ENCODE measurements around the gene CALHM6. TPM values are rescaled to one million over a fixed set of nuclear protein-coding genes. Genes with fewer than 3 reads are reported as not detected.

The CALHM6 gene
- total and polyA plus RNA-seq, 2 of the 8 experiments (the other 6 are each of a cell fraction or from before 2014, with no cell fraction given): 0.93 to 1.8 TPM

GRCh38 chr6:116507324-116507723 lies 46.1 kb downstream of the CALHM6 start (continued):
- TF ChIP-seq TAF1 (IDR thresholded peaks at IDR 0.05; ENCODE audit: low read depth, low read length) (no peak), SP2 (IDR thresholded peaks at IDR 0.05; ENCODE audit: low read length) (no peak)

- H3K4me2 ChIP-seq (ENCODE audit: insufficient read depth in 1 of 2, low read depth in 2 of 2, low read length in 2 of 2): no peak overlapping the region
- no peaks in the 10 kb centered on the region for H3K9me3 ChIP-seq (ENCODE audit: insufficient read depth in 2 of 2, low read depth in 1 of 2, low read length in 1 of 2)
- no peak overlapping the region for H3K14ac ChIP-seq (ENCODE audit: insufficient read length)
- no peaks in the 10 kb centered on the region for H4K20me1 ChIP-seq (replicated peaks in 1 of 2; ENCODE audit: control insufficient read depth in 1 of 2, insufficient read depth in 2 of 2, low read length in 2 of 2)
- H3K23ac ChIP-seq (ENCODE audit: insufficient read length): no peak overlapping the region
- no peak overlapping the region for H2BK120ac ChIP-seq (replicated peaks; ENCODE audit: low read depth, low read length)
- no peak overlapping the region for H3K4me3 ChIP-seq (ENCODE audit: extremely low read depth in 1 of 4, insufficient read depth in 2 of 4, low read depth in 3 of 4, low read length in 4 of 4)
- no peaks in the 10 kb centered on the region for H3K23me2 ChIP-seq (ENCODE audit: low read depth, low read length)
- H2BK20ac ChIP-seq (ENCODE audit: low read length): no peak overlapping the region
- H4K91ac ChIP-seq (replicated peaks; ENCODE audit: insufficient read length, low read length): no peak overlapping the region
- no peak overlapping the region for H4K8ac ChIP-seq (ENCODE audit: extremely low read depth, insufficient read depth, low read length)
- H2BK5ac ChIP-seq (ENCODE audit: low read depth, low read length): no peak overlapping the region
- no peak overlapping the region for H2AK5ac ChIP-seq (ENCODE audit: low read depth, low read length)
- H3K27me3 ChIP-seq (replicated peaks in 1 of 4; ENCODE audit: control insufficient read depth in 3 of 4, extremely low read depth in 1 of 4, insufficient read depth in 3 of 4, low read length in 3 of 4): no peaks in the 10 kb centered on the region
- H2BK12ac ChIP-seq (ENCODE audit: low read depth, low read length): no peak overlapping the region
- H3K79me2 ChIP-seq (ENCODE audit: control insufficient read depth in 1 of 2, insufficient read depth in 2 of 2, low read length in 2 of 2): no peaks in the 10 kb centered on the region
- H3K27ac ChIP-seq (ENCODE audit: low read depth, low read length): no peak overlapping the region
- FAIRE-seq: no peak
- no peak overlapping the region for H2AFZ ChIP-seq (ENCODE audit: low read length)
- H3K9ac ChIP-seq (replicated peaks in 1 of 4; ENCODE audit: extremely low read depth in 1 of 4, low read depth in 3 of 4, low read length in 3 of 4): no peak overlapping the region
- H3K79me1 ChIP-seq (ENCODE audit: low read depth, low read length): no peaks in the 10 kb centered on the region
- no peak overlapping the region for H3K4ac ChIP-seq (replicated peaks; ENCODE audit: insufficient read length, low read depth, low read length)
- DNase-seq (ENCODE audit: low read depth in 1 of 2, low spot score in 2 of 2): no peak
- peaks cover 0 to 7% (median 4%) of the 10 kb centered on the region in 4 experiments; a peak in 4 of 7 replicates for H3K4me1 ChIP-seq (replicated peaks in 1 of 4; ENCODE audit: control insufficient read depth in 3 of 4, insufficient read depth in 4 of 4, low read length in 3 of 4)
- ChIA-PET POLR2A (ENCODE audit: partially characterized antibody) (no interaction called here), CTCF (ENCODE audit: partially characterized antibody) (interaction anchor here (1.0 kb wide), 1 partner anchor 11 kb away, joined by 3 read pairs; no protein-coding TSS in a partner anchor)
- no peak overlapping the region for H2BK15ac ChIP-seq (ENCODE audit: low read length)
- no peak overlapping the region for H3K56ac ChIP-seq (replicated peaks; ENCODE audit: insufficient read length, low read depth, low read length)
- H3K36me3 ChIP-seq (ENCODE audit: control insufficient read depth in 2 of 4, insufficient read depth in 4 of 4, low read length in 3 of 4): no peaks in the 10 kb centered on the region
- no peak overlapping the region for H4K5ac ChIP-seq (ENCODE audit: insufficient read length, low read depth, low read length)
- no peak overlapping the region for H3K18ac ChIP-seq (ENCODE audit: extremely low read depth, low read length)
- TF ChIP-seq KDM5A (IDR thresholded peaks at IDR 0.05; ENCODE audit: low read length) (no peak), CHD1 (IDR thresholded peaks at IDR 0.05; ENCODE audit: low read depth, low read length) (no peak), USF2 (IDR thresholded peaks at IDR 0.05; ENCODE audit: low read length) (no peak), SP2 (IDR thresholded peaks at IDR 0.05; ENCODE audit: low read length) (no peak), SRF (IDR thresholded peaks at IDR 0.05; ENCODE audit: low read depth, low read length) (no peak), POU5F1 (IDR thresholded peaks at IDR 0.05; ENCODE audit: low read depth, low read length) (no peak), ZNF274 (IDR thresholded peaks at IDR 0.05; ENCODE audit: borderline replicate concordance, extremely low read depth, low read length) (no peak), TAF1 (IDR thresholded peaks at IDR 0.05; ENCODE audit: low read depth, low read length) (no peak), RNF2 (IDR thresholded peaks at IDR 0.05; ENCODE audit: borderline replicate concordance, low read depth, low read length, missing control alignments, poor library complexity, severe bottlenecking) (no peak), TEAD4 (IDR thresholded peaks at IDR 0.05; ENCODE audit: low read depth, low read length) (no peak), NANOG (IDR thresholded peaks at IDR 0.05; ENCODE audit: insufficient read depth, low read depth, low read length, poor library complexity, severe bottlenecking) (no peak)
Measured at GRCh38 chr6:116508527-116508926, 47.4 kb downstream of the CALHM6 start.

Measured in H1 (cell line).